Epithelial cell of esophagus (primary cell): ENCODE results near the gene FLYWCH1.

Experiments
- DNase-seq: peaks from one replicate; pipeline ENCODE4 v3.0.0; 2010; ENCODE audit warnings: low read depth
- H3K4me3 ChIP-seq: 2 replicates; pipeline ENCODE4 v1.5.1; 2011; ENCODE audit warnings: mild to moderate bottlenecking, low read length, control low read depth
- TF ChIP-seq, protein P1 (sequence below): IDR thresholded peaks from 2 replicates; pipeline ENCODE4 v1.5.1; 2011; ENCODE audit warnings: low read depth, mild to moderate bottlenecking, low read length, control low read depth, inconsistent platforms; ENCODE audit not compliant: insufficient read depth; ENCODE audit errors: missing control alignments

The FLYWCH1 gene

DNA sequence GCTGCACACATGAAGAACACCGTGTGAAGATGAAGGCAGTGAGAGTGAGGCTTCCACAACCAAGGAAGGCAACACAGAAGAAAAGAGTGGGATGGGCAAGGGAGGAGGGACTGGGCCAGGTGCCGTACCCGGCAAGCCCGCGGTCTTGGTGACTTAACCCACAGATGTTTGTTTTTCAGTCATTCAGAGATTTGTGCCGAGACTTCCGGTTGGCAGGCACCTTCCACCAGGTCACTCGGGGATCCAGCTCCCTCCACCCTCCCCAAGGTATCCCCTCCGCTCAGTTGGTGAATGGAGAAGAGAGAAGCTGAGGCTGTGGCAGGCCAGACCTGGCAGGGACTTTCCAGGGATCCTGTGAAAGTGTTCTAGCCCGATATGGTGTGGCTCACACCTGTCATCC lies 47.5 kb downstream of the FLYWCH1 start:
- DNase-seq, result no peak
- TF ChIP-seq, protein P1, sequence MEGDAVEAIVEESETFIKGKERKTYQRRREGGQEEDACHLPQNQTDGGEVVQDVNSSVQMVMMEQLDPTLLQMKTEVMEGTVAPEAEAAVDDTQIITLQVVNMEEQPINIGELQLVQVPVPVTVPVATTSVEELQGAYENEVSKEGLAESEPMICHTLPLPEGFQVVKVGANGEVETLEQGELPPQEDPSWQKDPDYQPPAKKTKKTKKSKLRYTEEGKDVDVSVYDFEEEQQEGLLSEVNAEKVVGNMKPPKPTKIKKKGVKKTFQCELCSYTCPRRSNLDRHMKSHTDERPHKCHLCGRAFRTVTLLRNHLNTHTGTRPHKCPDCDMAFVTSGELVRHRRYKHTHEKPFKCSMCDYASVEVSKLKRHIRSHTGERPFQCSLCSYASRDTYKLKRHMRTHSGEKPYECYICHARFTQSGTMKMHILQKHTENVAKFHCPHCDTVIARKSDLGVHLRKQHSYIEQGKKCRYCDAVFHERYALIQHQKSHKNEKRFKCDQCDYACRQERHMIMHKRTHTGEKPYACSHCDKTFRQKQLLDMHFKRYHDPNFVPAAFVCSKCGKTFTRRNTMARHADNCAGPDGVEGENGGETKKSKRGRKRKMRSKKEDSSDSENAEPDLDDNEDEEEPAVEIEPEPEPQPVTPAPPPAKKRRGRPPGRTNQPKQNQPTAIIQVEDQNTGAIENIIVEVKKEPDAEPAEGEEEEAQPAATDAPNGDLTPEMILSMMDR, result no peak
- no peak overlapping the region for H3K4me3 ChIP-seq

DNA sequence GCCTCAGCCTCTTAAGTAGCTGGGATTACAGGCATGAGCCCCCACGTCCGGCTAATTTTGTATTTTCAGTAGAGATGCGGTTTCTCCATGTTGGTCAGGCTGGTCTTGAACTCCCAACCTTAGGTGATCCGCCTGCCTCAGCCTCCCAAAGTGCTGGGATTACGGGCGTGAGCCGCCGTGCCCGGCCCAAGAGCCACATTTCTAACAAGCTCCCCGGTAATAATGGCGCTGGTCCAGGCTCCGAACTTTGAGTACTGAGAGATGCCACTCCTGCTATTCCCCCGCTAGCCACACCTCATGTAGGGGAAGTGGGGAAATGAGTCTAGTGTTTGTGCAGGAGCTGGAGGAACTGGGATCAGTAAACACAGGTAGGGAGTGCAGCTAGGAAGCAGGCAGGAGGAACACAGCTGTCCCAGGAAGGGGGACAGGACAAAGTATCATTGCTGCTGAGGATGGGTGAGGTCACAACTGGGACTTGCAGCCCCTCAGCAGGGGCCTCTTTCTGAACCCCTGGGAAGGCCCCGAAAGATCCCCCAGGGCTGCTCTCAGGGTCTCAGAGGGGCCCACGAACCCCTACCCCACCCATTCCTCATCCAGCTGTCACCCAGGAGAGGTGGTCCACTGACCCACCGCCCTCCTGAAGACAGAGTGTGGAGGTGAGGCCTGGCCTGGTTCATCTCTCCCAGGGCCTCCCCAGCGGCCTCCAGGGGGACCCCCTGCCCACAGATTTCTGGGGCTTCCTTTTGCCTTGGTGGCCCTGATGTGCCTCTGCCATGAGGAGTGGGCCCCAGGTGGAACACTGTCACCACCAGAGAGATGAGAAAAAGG lies 48.7 kb downstream of the FLYWCH1 start:
- no peak overlapping the region for H3K4me3 ChIP-seq

DNA sequence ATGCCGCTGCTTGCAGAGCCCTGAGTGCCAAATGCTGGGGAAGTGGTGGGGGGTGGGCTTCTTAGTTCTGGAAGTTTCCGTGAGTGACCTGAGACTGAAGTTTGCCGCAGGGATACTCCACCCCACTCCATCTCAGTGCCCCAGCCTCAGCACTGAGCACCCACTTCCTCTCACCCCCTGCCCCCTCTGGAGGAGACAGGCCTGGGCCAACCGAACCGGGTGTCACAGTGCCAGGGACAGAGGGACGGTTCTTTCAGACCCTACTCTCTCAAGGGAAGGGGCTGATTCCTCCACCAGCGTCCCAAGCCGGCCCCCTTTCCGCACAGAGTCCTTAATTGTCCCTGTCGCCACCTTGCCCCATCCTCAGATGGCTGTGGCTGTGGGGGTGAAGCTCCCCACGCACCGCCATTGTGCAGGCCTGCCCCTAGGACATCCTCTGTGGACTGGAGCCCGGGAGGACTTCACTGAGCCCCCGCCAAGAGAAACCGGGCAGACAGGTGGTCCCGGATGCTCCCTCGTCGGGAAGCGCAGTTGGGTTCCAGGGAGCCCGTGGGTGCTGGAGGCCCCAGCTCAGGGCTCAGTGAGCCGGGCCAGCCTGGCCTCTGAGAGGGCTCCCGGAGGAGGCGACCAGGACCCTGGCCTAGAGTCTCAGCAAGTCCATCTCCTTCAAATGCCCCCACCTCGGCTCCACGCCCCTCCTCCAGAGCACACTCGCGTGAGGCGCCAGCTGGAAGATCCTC lies 50.8 kb downstream of the FLYWCH1 start:
- DNase-seq, result no peak
- TF ChIP-seq, protein P1, result no peak
- no peak overlapping the region for H3K4me3 ChIP-seq

More for the DNA sequence above, 48.7 kb downstream of the FLYWCH1 start:
- no peak for DNase-seq
- TF ChIP-seq, protein P1, result no peak

DNA sequence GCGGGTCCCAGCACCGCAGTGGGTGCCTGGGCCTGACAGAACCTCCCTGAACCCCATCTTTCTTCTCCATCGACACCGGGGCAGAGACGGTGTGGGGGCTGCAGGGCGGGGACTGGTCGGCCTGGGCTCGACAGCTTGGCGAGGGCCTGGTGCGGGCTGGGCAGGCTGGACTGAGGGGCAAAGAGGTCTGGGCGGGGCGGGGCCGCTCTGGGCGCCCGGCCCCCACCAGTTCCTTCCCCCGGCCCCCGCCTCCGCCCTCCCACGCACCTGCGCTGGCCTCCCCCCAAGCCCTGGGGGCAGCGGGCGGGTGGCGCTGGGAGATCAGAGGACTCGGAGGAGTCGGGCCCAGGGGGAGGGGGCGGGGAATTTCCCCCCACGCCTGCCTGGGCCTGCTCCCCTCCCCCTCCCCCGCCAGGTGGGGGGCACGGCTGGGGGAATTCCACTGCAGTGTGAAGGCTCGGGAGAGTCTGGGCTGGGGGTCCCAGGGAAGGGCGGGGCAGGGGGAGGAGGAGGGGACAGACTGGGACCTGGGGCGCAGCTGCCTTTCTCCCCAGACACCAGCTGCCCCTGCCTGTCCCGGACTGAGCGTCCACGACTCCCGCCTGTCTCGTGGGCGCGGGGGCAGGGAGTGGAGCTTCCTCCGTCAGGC lies 51.5 kb downstream of the FLYWCH1 start:
- H3K4me3 ChIP-seq, result peak overlapping the region; percentile 44
- no peak for DNase-seq
- TF ChIP-seq, protein P1, result no peak

DNA sequence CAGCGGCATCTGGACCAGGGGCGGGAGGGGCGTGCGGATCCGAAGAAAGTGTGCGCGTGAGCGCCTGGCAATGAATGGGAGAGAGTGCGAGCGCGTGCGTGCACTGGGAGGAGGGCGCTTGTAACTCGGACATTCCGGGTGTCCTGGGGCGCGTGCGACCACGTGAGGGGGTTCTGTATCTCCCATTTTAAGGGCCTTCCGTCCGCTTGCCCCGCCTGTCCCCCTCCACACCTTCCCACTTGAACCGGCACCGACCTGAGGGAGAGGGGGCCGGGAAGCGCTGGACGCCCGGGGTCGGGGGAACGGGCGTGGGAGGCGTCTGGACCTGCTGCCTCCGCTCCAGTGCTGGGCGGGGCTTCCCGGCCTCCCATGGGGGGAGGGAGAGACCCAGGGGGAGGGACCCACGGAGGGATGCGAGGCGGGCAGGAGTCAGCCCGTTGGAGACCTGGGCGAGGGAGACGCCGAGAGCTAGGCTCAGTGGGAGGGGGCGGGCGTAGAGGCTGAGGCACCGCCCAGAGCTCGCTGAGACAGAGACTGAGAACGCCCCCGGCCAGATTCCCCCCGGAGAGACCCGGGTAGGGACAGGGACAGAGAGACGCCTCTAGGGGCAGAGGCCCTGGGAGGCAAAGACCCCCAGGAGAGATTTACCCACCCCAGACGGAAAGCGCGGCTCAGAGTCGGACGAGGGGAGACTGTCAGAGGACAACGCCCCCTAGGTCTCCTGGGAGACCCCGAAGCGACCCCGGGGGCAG lies 52.2 kb downstream of the FLYWCH1 start, which contains the start of gene KREMEN2:
KREMEN2 (plus strand) TSS at position 553 of the 752 bp plus-strand sequence. CDS start 246 bp downstream, outside the sequence.
- TF ChIP-seq, protein P1, result no peak
- peak within 1 kb of the TSS; percentile 44 for H3K4me3 ChIP-seq
- peak; percentile 72 for DNase-seq

DNA sequence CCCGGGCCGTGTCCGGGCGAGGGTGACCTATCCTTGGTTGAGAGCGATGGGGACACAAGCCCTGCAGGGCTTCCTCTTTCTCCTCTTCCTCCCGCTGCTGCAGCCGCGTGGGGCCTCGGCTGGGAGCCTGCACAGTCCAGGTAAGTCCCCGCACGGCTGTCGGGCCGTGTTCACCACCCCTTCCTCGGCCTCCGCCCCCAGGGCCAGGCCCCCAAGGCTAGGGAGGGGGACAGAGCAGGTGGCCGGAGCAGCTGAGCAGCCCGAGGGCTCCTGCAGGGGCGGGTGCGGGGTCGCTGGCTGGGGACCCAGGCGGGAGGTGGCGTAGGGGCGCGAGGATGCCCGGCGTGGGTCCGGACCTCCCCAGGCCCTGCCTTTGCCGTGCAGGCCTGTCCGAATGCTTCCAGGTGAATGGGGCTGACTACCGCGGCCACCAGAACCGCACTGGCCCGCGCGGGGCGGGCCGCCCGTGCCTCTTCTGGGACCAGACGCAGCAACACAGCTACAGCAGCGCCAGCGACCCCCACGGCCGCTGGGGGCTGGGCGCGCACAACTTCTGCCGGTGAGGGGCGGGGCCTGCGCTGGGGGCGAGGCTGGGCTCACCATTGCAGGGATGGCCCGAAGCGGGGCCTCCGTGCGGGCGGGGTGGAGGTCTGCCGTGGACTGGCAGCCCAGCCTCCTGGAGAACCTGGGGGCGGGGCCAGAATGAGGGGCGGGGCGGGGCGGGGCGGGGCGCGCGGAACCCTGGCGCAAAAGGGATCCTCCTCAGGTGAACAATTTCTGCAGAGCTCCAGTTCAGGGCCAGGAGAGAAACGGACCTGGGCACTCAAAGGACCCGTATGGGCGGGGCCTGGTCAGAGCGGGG lies 53.0 kb downstream of the FLYWCH1 start:
- peak; percentile 81 for DNase-seq
- TF ChIP-seq, protein P1, result no peak
- peak overlapping the region; percentile 44 for H3K4me3 ChIP-seq
